Liver (tissue), 9 donors: Measurements from ENCODE around the gene LRP4. TPM values are rescaled to one million over a fixed set of nuclear protein-coding genes. Genes with fewer than 3 reads are reported as not detected.

Source experiments
- DNase-seq: peaks from one replicate; pipeline ENCODE4 v3.0.0-alpha.2; 2017; ENCODE audit warnings: low spot score
- H3K27ac ChIP-seq, 2 donors: one replicate each; pipeline ENCODE4 v1.7.0; 2013; ENCODE audit warnings: inconsistent platforms in 2 of 2, low read length in 2 of 2, control low read depth in 1 of 2, low read depth in 1 of 2, mild to moderate bottlenecking in 1 of 2
- H3K27me3 ChIP-seq, 4 donors: one replicate each; pipeline versions ENCODE4 v1.6.1 to v1.7.0; 2013; ENCODE audit warnings: low read length in 3 of 4, inconsistent platforms in 1 of 4, mild to moderate bottlenecking in 1 of 4, moderate library complexity in 1 of 4; ENCODE audit not compliant: control insufficient read depth in 4 of 4, insufficient read depth in 4 of 4
- H3K36me3 ChIP-seq, 4 donors: one replicate each; pipeline versions ENCODE4 v1.6.1 to v1.7.0; 2013; ENCODE audit warnings: low read length in 3 of 4, mild to moderate bottlenecking in 3 of 4, low read depth in 1 of 4, moderate library complexity in 1 of 4; ENCODE audit not compliant: control insufficient read depth in 4 of 4, insufficient read depth in 3 of 4
- H3K4me1 ChIP-seq, 4 donors: one replicate each; pipeline versions ENCODE4 v1.6.1 to v1.7.0; 2013; ENCODE audit warnings: low read length in 3 of 4, mild to moderate bottlenecking in 3 of 4, moderate library complexity in 1 of 4; ENCODE audit not compliant: control insufficient read depth in 4 of 4, insufficient read depth in 4 of 4
- H3K4me3 ChIP-seq, 3 donors: one replicate each; pipeline versions ENCODE4 v1.6.1 to v1.7.0; 2013; ENCODE audit warnings: low read length in 3 of 3, control low read depth in 1 of 3, low read depth in 1 of 3, mild to moderate bottlenecking in 1 of 3
- H3K9ac ChIP-seq, 2 donors: one replicate each; pipeline ENCODE4 v1.7.0; 2013; ENCODE audit warnings: low read length in 2 of 2, mild to moderate bottlenecking in 2 of 2, moderate library complexity in 2 of 2, control low read depth in 1 of 2, low read depth in 1 of 2
- H3K9me3 ChIP-seq, 4 donors: one replicate each; pipeline versions ENCODE4 v1.6.1 to v1.7.0; 2013; ENCODE audit warnings: low read length in 3 of 4; ENCODE audit not compliant: control insufficient read depth in 4 of 4
- EGR1 ChIP-seq, 2 donors: IDR thresholded peaks; 2 replicates each; pipeline ENCODE4 v1.6.1; 2016 to 2018; ENCODE audit warnings: antibody characterized with exemption in 2 of 2, low read depth in 2 of 2
- FOXA1 ChIP-seq: IDR thresholded peaks from 2 replicates; pipeline ENCODE4 v1.6.1; 2016; ENCODE audit warnings: antibody characterized with exemption
- FOXA2 ChIP-seq: IDR thresholded peaks from 2 replicates; pipeline ENCODE4 v1.6.1; 2016; ENCODE audit warnings: antibody characterized with exemption
- GABPA ChIP-seq, 2 donors: IDR thresholded peaks in 1 of 2; conservative IDR thresholded peaks in 1 of 2; 2 replicates each; pipeline ENCODE4 v1.6.1; 2016; ENCODE audit warnings: antibody characterized with exemption in 2 of 2, mild to moderate bottlenecking in 1 of 2, moderate library complexity in 1 of 2
- HNF4A ChIP-seq, 2 donors: conservative IDR thresholded peaks; 2 replicates each; pipeline ENCODE4 v1.6.1; 2016; ENCODE audit warnings: antibody characterized with exemption in 2 of 2, mild to moderate bottlenecking in 2 of 2
- HNF4G ChIP-seq: IDR thresholded peaks from 2 replicates; pipeline ENCODE4 v1.6.1; 2016; ENCODE audit warnings: antibody characterized with exemption
- JUND ChIP-seq, 2 donors: IDR thresholded peaks; 2 replicates each; pipeline ENCODE4 v1.6.1; 2016; ENCODE audit warnings: antibody characterized with exemption in 2 of 2
- NR2F2 ChIP-seq: IDR thresholded peaks from 2 replicates; pipeline ENCODE4 v1.6.1; 2016; ENCODE audit warnings: antibody characterized with exemption
- RAD21 ChIP-seq, 2 donors: IDR thresholded peaks; 2 replicates each; pipeline ENCODE4 v1.6.1; 2016; ENCODE audit warnings: antibody characterized with exemption in 2 of 2, mild to moderate bottlenecking in 2 of 2
- RXRA ChIP-seq, 2 donors: IDR thresholded peaks; 2 replicates each; pipeline ENCODE4 v1.6.1; 2017 to 2018; ENCODE audit warnings: antibody characterized with exemption in 2 of 2, mild to moderate bottlenecking in 1 of 2
- SP1 ChIP-seq: IDR thresholded peaks from 2 replicates; pipeline ENCODE4 v1.6.1; 2018; ENCODE audit warnings: antibody characterized with exemption, mild to moderate bottlenecking
- TAF1 ChIP-seq: conservative IDR thresholded peaks from 2 replicates; pipeline ENCODE4 v1.6.1; 2016; ENCODE audit warnings: antibody characterized with exemption, mild to moderate bottlenecking
- YY1 ChIP-seq: IDR thresholded peaks from 2 replicates; pipeline ENCODE4 v1.6.1; 2016; ENCODE audit warnings: antibody characterized with exemption, mild to moderate bottlenecking
- WGBS: extraction: QIAGEN DNeasy Blood & Tissue Kit; methylation state at CpG from one replicate; pipeline ENCODE4 v1.1.7; 2013; 5-methylcytosine and 5-hydroxymethylcytosine counted together
- polyA plus RNA-seq, 2 donors: library from polyadenylated mRNA; stranded (reverse) in 1 of 2; unstranded in 1 of 2; fragments of 200-250 nt in 1 of 2; fragments of >200 nt in 1 of 2; fragmentation: Nextera tagmentation in 1 of 2; extraction: Ambion mirVana in 1 of 2; gene quantifications; one replicate each; pipeline versions ENCODE4 v1.2.1 to v1.2.3, GENCODE V29; 2013 to 2015
- total RNA-seq, 2 donors: library from RNA; depleted of rRNA; stranded (reverse); fragments of >200 nt; gene quantifications; one replicate each; pipeline ENCODE4 v1.2.3, GENCODE V29; 2014
- TF ChIP-seq, protein P1 (sequence below): IDR thresholded peaks from 2 replicates; pipeline ENCODE4 v1.6.1; 2016; ENCODE audit warnings: antibody characterized with exemption
- TF ChIP-seq, protein P2 (sequence below): fragments of 150-350 bp; IDR thresholded peaks from 2 replicates; pipeline ENCODE4 v1.5.1; 2017; ENCODE audit warnings: improper control_type of control experiment, low read depth, low read length; ENCODE audit not compliant: missing input control
- TF ChIP-seq, protein P3 (sequence below): IDR thresholded peaks from 2 replicates; pipeline ENCODE4 v1.6.1; 2016; ENCODE audit warnings: antibody characterized with exemption
- TF ChIP-seq, protein P4 (sequence below): IDR thresholded peaks from 2 replicates; pipeline ENCODE4 v1.6.1; 2016; ENCODE audit warnings: antibody characterized with exemption, mild to moderate bottlenecking
- TF ChIP-seq, protein P5 (sequence below): IDR thresholded peaks from 2 replicates; pipeline ENCODE4 v1.6.1; 2016; ENCODE audit warnings: antibody characterized with exemption
- donor health status: healthy.
- donor health status: healthy.
- donor health status: healthy.
- donor health status: healthy.
- donor health status: healthy.

Gene LRP4
- total and polyA plus RNA-seq, 4 donors: 0.50 to 3.1 (median 0.90) TPM

DNA sequence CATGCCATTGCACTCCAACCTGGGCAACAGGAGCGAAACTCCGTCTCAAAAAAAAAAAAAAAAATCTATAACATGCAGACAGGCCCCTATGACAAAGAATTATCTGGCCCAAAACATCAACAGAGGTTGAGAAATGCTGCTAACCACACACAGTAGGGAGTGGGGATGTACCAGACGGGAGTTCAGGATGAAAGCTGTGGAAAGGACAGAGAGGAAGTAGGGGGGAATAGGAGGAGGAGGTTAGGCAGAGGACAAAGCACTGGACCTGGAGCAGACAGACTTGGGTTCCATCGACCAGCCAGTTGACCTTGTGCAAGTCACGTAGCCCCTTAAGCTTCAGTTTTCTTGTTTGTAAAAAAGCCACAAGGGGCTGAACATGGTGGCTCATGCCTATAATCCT lies 12.5 kb downstream of the LRP4 start:
- Histone ChIP-seq H3K9me3 (no peaks in the 10 kb centered on the region), H3K27ac (no peak overlapping the region), H3K4me3 (no peak overlapping the region), H3K36me3 (no peaks in the 10 kb centered on the region), H3K4me1 (no peaks in the 10 kb centered on the region), H3K27me3 (no peaks in the 10 kb centered on the region), H3K9ac (no peak overlapping the region)
- 71% methylated on average over 5 of the region's 5 CpGs for WGBS
- DNase-seq: no peak
- TF ChIP-seq, protein P1, sequence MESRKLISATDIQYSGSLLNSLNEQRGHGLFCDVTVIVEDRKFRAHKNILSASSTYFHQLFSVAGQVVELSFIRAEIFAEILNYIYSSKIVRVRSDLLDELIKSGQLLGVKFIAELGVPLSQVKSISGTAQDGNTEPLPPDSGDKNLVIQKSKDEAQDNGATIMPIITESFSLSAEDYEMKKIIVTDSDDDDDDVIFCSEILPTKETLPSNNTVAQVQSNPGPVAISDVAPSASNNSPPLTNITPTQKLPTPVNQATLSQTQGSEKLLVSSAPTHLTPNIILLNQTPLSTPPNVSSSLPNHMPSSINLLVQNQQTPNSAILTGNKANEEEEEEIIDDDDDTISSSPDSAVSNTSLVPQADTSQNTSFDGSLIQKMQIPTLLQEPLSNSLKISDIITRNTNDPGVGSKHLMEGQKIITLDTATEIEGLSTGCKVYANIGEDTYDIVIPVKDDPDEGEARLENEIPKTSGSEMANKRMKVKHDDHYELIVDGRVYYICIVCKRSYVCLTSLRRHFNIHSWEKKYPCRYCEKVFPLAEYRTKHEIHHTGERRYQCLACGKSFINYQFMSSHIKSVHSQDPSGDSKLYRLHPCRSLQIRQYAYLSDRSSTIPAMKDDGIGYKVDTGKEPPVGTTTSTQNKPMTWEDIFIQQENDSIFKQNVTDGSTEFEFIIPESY: no peak
- TF ChIP-seq GABPA (IDR thresholded peaks at IDR 0.05 in 1 of 2, conservative IDR thresholded peaks at IDR 0.05 in 1 of 2) (no peak), HNF4G (no peak), FOXA1 (no peak), JUND (IDR thresholded peaks at IDR 0.05) (no peak), RXRA (IDR thresholded peaks at IDR 0.05) (no peak), SP1 (no peak), YY1 (no peak), HNF4A (conservative IDR thresholded peaks at IDR 0.05) (no peak), FOXA2 (no peak), EGR1 (IDR thresholded peaks at IDR 0.05; ENCODE audit: low read depth in 2 of 2) (no peak), RAD21 (IDR thresholded peaks at IDR 0.05) (no peak), NR2F2 (no peak), TAF1 (no peak)
- TF ChIP-seq, protein P2, sequence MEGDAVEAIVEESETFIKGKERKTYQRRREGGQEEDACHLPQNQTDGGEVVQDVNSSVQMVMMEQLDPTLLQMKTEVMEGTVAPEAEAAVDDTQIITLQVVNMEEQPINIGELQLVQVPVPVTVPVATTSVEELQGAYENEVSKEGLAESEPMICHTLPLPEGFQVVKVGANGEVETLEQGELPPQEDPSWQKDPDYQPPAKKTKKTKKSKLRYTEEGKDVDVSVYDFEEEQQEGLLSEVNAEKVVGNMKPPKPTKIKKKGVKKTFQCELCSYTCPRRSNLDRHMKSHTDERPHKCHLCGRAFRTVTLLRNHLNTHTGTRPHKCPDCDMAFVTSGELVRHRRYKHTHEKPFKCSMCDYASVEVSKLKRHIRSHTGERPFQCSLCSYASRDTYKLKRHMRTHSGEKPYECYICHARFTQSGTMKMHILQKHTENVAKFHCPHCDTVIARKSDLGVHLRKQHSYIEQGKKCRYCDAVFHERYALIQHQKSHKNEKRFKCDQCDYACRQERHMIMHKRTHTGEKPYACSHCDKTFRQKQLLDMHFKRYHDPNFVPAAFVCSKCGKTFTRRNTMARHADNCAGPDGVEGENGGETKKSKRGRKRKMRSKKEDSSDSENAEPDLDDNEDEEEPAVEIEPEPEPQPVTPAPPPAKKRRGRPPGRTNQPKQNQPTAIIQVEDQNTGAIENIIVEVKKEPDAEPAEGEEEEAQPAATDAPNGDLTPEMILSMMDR: no peak
- TF ChIP-seq, protein P3, sequence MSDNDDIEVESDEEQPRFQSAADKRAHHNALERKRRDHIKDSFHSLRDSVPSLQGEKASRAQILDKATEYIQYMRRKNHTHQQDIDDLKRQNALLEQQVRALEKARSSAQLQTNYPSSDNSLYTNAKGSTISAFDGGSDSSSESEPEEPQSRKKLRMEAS: no peak
- TF ChIP-seq, protein P4, sequence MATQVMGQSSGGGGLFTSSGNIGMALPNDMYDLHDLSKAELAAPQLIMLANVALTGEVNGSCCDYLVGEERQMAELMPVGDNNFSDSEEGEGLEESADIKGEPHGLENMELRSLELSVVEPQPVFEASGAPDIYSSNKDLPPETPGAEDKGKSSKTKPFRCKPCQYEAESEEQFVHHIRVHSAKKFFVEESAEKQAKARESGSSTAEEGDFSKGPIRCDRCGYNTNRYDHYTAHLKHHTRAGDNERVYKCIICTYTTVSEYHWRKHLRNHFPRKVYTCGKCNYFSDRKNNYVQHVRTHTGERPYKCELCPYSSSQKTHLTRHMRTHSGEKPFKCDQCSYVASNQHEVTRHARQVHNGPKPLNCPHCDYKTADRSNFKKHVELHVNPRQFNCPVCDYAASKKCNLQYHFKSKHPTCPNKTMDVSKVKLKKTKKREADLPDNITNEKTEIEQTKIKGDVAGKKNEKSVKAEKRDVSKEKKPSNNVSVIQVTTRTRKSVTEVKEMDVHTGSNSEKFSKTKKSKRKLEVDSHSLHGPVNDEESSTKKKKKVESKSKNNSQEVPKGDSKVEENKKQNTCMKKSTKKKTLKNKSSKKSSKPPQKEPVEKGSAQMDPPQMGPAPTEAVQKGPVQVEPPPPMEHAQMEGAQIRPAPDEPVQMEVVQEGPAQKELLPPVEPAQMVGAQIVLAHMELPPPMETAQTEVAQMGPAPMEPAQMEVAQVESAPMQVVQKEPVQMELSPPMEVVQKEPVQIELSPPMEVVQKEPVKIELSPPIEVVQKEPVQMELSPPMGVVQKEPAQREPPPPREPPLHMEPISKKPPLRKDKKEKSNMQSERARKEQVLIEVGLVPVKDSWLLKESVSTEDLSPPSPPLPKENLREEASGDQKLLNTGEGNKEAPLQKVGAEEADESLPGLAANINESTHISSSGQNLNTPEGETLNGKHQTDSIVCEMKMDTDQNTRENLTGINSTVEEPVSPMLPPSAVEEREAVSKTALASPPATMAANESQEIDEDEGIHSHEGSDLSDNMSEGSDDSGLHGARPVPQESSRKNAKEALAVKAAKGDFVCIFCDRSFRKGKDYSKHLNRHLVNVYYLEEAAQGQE: no peak
- TF ChIP-seq, protein P5, sequence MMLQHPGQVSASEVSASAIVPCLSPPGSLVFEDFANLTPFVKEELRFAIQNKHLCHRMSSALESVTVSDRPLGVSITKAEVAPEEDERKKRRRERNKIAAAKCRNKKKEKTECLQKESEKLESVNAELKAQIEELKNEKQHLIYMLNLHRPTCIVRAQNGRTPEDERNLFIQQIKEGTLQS: no peak
